GM19324 (cell line): ENCODE results near the gene ERC2.

Experiments
- ATAC-seq: cut with Tn5 transposase; IDR thresholded peaks from one replicate; pipeline ENCODE4 v1.9.1; 2021; ENCODE audit warnings: mild to moderate bottlenecking, moderate library complexity; ENCODE audit not compliant: unreplicated experiment, low FRiP score

The ERC2 gene

GRCh38 chr3:55559500-55560423, 908.5 kb downstream of the ERC2 start:
- no peak for ATAC-seq

- ATAC-seq: no peak
These were observed 910.0 kb downstream of the ERC2 start for GRCh38 chr3:55558316-55558715.

GRCh38 chr3:55557549-55557948, 910.7 kb downstream of the ERC2 start:
- ATAC-seq: no peak

GRCh38 chr3:55556619-55557537, 911.4 kb downstream of the ERC2 start:
- no peak for ATAC-seq

- ATAC-seq: no peak
These were observed 912.2 kb downstream of the ERC2 start for GRCh38 chr3:55555873-55556618.

- ATAC-seq: no peak
These were observed 913.4 kb downstream of the ERC2 start for GRCh38 chr3:55554634-55555425.

GRCh38 chr3:55551644-55552043, 916.6 kb downstream of the ERC2 start:
- ATAC-seq: no peak

GRCh38 chr3:55549177-55549576, 919.1 kb downstream of the ERC2 start:
- ATAC-seq: no peak

- ATAC-seq: no peak
These were observed 921.2 kb downstream of the ERC2 start for GRCh38 chr3:55546866-55547669.

GRCh38 chr3:55545995-55546394, 922.3 kb downstream of the ERC2 start:
- no peak for ATAC-seq

GRCh38 chr3:55544219-55544618, 924.0 kb downstream of the ERC2 start:
- ATAC-seq: no peak

- ATAC-seq: no peak
These were observed 925.1 kb downstream of the ERC2 start for GRCh38 chr3:55543181-55543614.

- ATAC-seq: no peak
These were observed 926.8 kb downstream of the ERC2 start for GRCh38 chr3:55541456-55541855.

- no peak for ATAC-seq
These were observed 927.3 kb downstream of the ERC2 start for GRCh38 chr3:55541016-55541415.

GRCh38 chr3:55540579-55540978, 927.7 kb downstream of the ERC2 start:
- ATAC-seq: no peak

- no peak for ATAC-seq
These were observed 930.1 kb downstream of the ERC2 start for GRCh38 chr3:55538158-55538557.

GRCh38 chr3:55537563-55537962, 930.7 kb downstream of the ERC2 start:
- no peak for ATAC-seq

GRCh38 chr3:55537129-55537528, 931.1 kb downstream of the ERC2 start:
- ATAC-seq: no peak

- ATAC-seq: no peak
These were observed 933.4 kb downstream of the ERC2 start for GRCh38 chr3:55534876-55535275.
